H1 (cell line): ENCODE results near the gene TXNL4A. TPM values are rescaled to one million over a fixed set of nuclear protein-coding genes. Genes with fewer than 3 reads are reported as not detected.

Experiments used
- BCL11A ChIP-seq, 2 experiments: IDR thresholded peaks; one replicate each; pipeline ENCODE4 v1.6.1; 2011; ENCODE audit warnings: low read depth in 2 of 2, low read length in 2 of 2, mild to moderate bottlenecking in 2 of 2
- NRF1 ChIP-seq: IDR thresholded peaks from 2 replicates; pipeline ENCODE4 v1.6.1; 2011; ENCODE audit warnings: mild to moderate bottlenecking, low read depth, low read length, improper control_type of control experiment
- SUZ12 ChIP-seq: fragments of 200-600 bp; sonication (generic); IDR thresholded peaks from 2 replicates; pipeline ENCODE4 v1.6.1; 2012; ENCODE audit warnings: mild to moderate bottlenecking, inconsistent platforms, low read length, moderate library complexity, mixed read lengths
- USF2 ChIP-seq: IDR thresholded peaks from 2 replicates; pipeline ENCODE4 v1.6.1; 2011; ENCODE audit warnings: low read length, improper control_type of control experiment
- polyA plus RNA-seq, 7 experiments: library from polyadenylated mRNA; depleted of rRNA in 3 of 7; stranded (reverse) in 5 of 7; unstranded in 2 of 7; fragments of >200 nt in 5 of 7; fragments of 200-250 nt in 2 of 7; gene quantifications; 1 replicate in 5 of 7; 2 replicates in 1 of 7; 4 replicates in 1 of 7; pipeline versions ENCODE4 v1.2.1 to v1.2.3, GENCODE V29; 2011 to 2013; ENCODE audit warnings: missing spikeins in 2 of 7, mixed read lengths in 2 of 7
- total RNA-seq: library from RNA; stranded (reverse); fragmentation: NEBNext Ultra II Directional; extraction: Animal tissue kit (Norgen Biotek cat#: 25700); gene quantifications from 2 replicates; pipeline ENCODE4 v1.2.1, GENCODE V29; 2021
- TF ChIP-seq, protein P1 (sequence below): fragments of 300-600 bp; sonication (generic); IDR thresholded peaks from 2 replicates; pipeline ENCODE4 v1.7.1; 2012; ENCODE audit warnings: low read length, moderate library complexity, mild to moderate bottlenecking, inconsistent platforms; ENCODE audit not compliant: insufficient replicate concordance

TXNL4A gene
- total and polyA plus RNA-seq, 2 of the 8 experiments (the other 6 are each of a cell fraction or from before 2014, with no cell fraction given) = 169 to 181 TPM

DNA sequence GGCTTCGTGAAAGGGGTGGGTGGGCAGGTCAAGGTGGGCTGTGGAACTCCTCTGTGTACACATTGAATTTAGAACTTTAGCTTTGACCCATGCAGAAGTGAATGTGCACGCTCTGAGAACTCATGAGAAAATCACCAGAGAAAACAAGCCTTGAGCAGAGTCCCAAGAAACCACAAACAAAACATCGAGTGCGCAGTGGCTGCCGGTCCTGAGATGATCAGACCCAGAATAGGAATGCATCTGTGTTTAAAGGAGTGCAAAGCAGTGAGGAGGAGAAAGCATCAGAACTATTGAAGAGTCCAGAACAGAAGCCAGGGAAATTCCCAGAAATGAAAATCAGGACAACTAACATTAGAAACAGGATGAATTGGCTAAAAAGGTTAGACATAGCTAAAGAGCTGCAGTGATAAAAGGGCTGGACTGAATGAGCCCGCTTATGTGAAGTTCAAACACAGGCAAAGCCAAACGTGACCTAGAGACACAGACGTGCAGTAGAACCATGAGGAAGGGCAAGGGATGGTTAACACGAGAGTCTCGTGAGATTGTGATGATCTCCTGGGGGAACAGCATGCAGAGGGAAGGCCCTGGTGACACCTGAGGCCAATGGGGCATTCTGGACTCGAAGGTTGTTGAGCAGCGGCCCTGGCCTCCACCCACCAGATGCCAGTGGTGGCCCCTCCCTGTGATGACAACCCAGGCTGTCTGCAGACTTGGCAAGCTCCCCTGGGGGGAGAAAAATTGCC lies 16.4 kb upstream of the TXNL4A start (continued):
- TF ChIP-seq, protein P1, sequence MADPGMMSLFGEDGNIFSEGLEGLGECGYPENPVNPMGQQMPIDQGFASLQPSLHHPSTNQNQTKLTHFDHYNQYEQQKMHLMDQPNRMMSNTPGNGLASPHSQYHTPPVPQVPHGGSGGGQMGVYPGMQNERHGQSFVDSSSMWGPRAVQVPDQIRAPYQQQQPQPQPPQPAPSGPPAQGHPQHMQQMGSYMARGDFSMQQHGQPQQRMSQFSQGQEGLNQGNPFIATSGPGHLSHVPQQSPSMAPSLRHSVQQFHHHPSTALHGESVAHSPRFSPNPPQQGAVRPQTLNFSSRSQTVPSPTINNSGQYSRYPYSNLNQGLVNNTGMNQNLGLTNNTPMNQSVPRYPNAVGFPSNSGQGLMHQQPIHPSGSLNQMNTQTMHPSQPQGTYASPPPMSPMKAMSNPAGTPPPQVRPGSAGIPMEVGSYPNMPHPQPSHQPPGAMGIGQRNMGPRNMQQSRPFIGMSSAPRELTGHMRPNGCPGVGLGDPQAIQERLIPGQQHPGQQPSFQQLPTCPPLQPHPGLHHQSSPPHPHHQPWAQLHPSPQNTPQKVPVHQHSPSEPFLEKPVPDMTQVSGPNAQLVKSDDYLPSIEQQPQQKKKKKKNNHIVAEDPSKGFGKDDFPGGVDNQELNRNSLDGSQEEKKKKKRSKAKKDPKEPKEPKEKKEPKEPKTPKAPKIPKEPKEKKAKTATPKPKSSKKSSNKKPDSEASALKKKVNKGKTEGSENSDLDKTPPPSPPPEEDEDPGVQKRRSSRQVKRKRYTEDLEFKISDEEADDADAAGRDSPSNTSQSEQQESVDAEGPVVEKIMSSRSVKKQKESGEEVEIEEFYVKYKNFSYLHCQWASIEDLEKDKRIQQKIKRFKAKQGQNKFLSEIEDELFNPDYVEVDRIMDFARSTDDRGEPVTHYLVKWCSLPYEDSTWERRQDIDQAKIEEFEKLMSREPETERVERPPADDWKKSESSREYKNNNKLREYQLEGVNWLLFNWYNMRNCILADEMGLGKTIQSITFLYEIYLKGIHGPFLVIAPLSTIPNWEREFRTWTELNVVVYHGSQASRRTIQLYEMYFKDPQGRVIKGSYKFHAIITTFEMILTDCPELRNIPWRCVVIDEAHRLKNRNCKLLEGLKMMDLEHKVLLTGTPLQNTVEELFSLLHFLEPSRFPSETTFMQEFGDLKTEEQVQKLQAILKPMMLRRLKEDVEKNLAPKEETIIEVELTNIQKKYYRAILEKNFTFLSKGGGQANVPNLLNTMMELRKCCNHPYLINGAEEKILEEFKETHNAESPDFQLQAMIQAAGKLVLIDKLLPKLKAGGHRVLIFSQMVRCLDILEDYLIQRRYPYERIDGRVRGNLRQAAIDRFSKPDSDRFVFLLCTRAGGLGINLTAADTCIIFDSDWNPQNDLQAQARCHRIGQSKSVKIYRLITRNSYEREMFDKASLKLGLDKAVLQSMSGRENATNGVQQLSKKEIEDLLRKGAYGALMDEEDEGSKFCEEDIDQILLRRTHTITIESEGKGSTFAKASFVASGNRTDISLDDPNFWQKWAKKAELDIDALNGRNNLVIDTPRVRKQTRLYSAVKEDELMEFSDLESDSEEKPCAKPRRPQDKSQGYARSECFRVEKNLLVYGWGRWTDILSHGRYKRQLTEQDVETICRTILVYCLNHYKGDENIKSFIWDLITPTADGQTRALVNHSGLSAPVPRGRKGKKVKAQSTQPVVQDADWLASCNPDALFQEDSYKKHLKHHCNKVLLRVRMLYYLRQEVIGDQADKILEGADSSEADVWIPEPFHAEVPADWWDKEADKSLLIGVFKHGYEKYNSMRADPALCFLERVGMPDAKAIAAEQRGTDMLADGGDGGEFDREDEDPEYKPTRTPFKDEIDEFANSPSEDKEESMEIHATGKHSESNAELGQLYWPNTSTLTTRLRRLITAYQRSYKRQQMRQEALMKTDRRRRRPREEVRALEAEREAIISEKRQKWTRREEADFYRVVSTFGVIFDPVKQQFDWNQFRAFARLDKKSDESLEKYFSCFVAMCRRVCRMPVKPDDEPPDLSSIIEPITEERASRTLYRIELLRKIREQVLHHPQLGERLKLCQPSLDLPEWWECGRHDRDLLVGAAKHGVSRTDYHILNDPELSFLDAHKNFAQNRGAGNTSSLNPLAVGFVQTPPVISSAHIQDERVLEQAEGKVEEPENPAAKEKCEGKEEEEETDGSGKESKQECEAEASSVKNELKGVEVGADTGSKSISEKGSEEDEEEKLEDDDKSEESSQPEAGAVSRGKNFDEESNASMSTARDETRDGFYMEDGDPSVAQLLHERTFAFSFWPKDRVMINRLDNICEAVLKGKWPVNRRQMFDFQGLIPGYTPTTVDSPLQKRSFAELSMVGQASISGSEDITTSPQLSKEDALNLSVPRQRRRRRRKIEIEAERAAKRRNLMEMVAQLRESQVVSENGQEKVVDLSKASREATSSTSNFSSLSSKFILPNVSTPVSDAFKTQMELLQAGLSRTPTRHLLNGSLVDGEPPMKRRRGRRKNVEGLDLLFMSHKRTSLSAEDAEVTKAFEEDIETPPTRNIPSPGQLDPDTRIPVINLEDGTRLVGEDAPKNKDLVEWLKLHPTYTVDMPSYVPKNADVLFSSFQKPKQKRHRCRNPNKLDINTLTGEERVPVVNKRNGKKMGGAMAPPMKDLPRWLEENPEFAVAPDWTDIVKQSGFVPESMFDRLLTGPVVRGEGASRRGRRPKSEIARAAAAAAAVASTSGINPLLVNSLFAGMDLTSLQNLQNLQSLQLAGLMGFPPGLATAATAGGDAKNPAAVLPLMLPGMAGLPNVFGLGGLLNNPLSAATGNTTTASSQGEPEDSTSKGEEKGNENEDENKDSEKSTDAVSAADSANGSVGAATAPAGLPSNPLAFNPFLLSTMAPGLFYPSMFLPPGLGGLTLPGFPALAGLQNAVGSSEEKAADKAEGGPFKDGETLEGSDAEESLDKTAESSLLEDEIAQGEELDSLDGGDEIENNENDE = no peak
- TF ChIP-seq SUZ12 (no peak), NRF1 (no peak), BCL11A (IDR thresholded peaks at IDR 0.05; ENCODE audit: low read depth in 2 of 2, low read length in 2 of 2) (no peak), USF2 (no peak)
